Activated T-helper 17 cell treated with anti-CD3 and anti-CD28 coated beads, Interleukin-2, amount 50 U/mL, for 72 hours (primary cell): ENCODE results near the gene ERC2. TPM values are rescaled to one million over a fixed set of nuclear protein-coding genes. Genes with fewer than 3 reads are reported as not detected.
"Not testable (repeated sequence)": the region's sequence is repeated elsewhere in the genome, so short reads cannot be mapped to it uniquely, and the experiment has no call there.

Experiments used
- ATAC-seq: fragments of 150-1000 bp; cut with Tn5 transposase; replicated peaks from 2 replicates; pipeline ENCODE4 v1.10.0; 2021; ENCODE audit warnings: mild to moderate bottlenecking, moderate library complexity
- H3K27ac Mint-ChIP-seq: one replicate; pipeline ENCODE4 v1.8.0; 2022; ENCODE audit warnings: mixed read lengths
- H3K27me3 Mint-ChIP-seq: one replicate; pipeline ENCODE4 v1.8.0; 2022; ENCODE audit warnings: mixed read lengths
- H3K36me3 Mint-ChIP-seq: one replicate; pipeline ENCODE4 v1.8.0; 2022; ENCODE audit warnings: low read depth, mild to moderate bottlenecking, mixed read lengths
- H3K4me1 Mint-ChIP-seq: one replicate; pipeline ENCODE4 v1.8.0; 2022; ENCODE audit warnings: mixed read lengths
- H3K4me3 Mint-ChIP-seq: one replicate; pipeline ENCODE4 v1.8.0; 2022; ENCODE audit warnings: mild to moderate bottlenecking, mixed read lengths
- H3K9me3 Mint-ChIP-seq: one replicate; pipeline ENCODE4 v1.8.0; 2022; ENCODE audit warnings: mixed read lengths
- total RNA-seq, 2 donors: library from RNA; stranded (reverse); gene quantifications; one replicate each; pipeline ENCODE4 v1.2.3, GENCODE V29; 2022

The ERC2 gene
- total RNA-seq, 2 donors from 2014 or later, result not detected

GRCh38 chr3:56094170-56094569 is 374.1 kb downstream of the ERC2 start:
- Mint-ChIP-seq H3K36me3 (no peaks in the 10 kb centered on the region), H3K27ac (no peak overlapping the region), H3K4me3 (no peak overlapping the region), H3K4me1 (no peaks in the 10 kb centered on the region), H3K9me3 (no peaks in the 10 kb centered on the region), H3K27me3 (peaks cover 3% of the 10 kb centered on the region)
- no peak for ATAC-seq

- Mint-ChIP-seq H3K36me3 (no peaks in the 10 kb centered on the region), H3K27me3 (peaks cover 3% of the 10 kb centered on the region), H3K27ac (no peak overlapping the region), H3K4me3 (no peak overlapping the region), H3K4me1 (no peaks in the 10 kb centered on the region), H3K9me3 (peaks cover 3% of the 10 kb centered on the region)
- ATAC-seq, result no peak
Measured at GRCh38 chr3:56089739-56090138, 378.5 kb downstream of the ERC2 start.

GRCh38 chr3:56087451-56088053 is 380.7 kb downstream of the ERC2 start:
- no peaks in the 10 kb centered on the region for H3K36me3 Mint-ChIP-seq
- H3K27ac Mint-ChIP-seq, result no peak overlapping the region
- no peaks in the 10 kb centered on the region for H3K4me1 Mint-ChIP-seq
- H3K4me3 Mint-ChIP-seq, result no peak overlapping the region
- H3K9me3 Mint-ChIP-seq, result peaks cover 3% of the 10 kb centered on the region
- no peaks in the 10 kb centered on the region for H3K27me3 Mint-ChIP-seq
- no peak for ATAC-seq

- Mint-ChIP-seq H3K4me1 (no peaks in the 10 kb centered on the region), H3K9me3 (peaks cover 3% of the 10 kb centered on the region), H3K4me3 (no peak overlapping the region), H3K27ac (no peak overlapping the region), H3K36me3 (no peaks in the 10 kb centered on the region), H3K27me3 (no peaks in the 10 kb centered on the region)
- no peak for ATAC-seq
Measured at GRCh38 chr3:56086355-56086754, 381.9 kb downstream of the ERC2 start.

- Mint-ChIP-seq H3K4me3 (no peak overlapping the region), H3K4me1 (no peaks in the 10 kb centered on the region), H3K9me3 (no peaks in the 10 kb centered on the region), H3K27ac (no peak overlapping the region), H3K27me3 (no peaks in the 10 kb centered on the region), H3K36me3 (no peaks in the 10 kb centered on the region)
- no peak for ATAC-seq
Measured at GRCh38 chr3:56081246-56081645, 387.0 kb downstream of the ERC2 start.

- no peaks in the 10 kb centered on the region for H3K4me1 Mint-ChIP-seq
- ATAC-seq, result no peak
- H3K4me3 Mint-ChIP-seq, result no peak overlapping the region
- peaks cover 3% of the 10 kb centered on the region for H3K27me3 Mint-ChIP-seq
- H3K9me3 Mint-ChIP-seq, result no peaks in the 10 kb centered on the region
- H3K27ac Mint-ChIP-seq, result no peak overlapping the region
- no peaks in the 10 kb centered on the region for H3K36me3 Mint-ChIP-seq
Measured at GRCh38 chr3:56076746-56077145, 391.5 kb downstream of the ERC2 start.

- no peak overlapping the region for H3K27ac Mint-ChIP-seq
- no peak for ATAC-seq
Measured at GRCh38 chr3:56075089-56075488, 393.2 kb downstream of the ERC2 start.

GRCh38 chr3:56069766-56070165 is 398.5 kb downstream of the ERC2 start:
- no peaks in the 10 kb centered on the region for H3K4me1 Mint-ChIP-seq
- H3K4me3 Mint-ChIP-seq, result no peak overlapping the region
- peaks cover 6% of the 10 kb centered on the region for H3K9me3 Mint-ChIP-seq
- peaks cover 9% of the 10 kb centered on the region for H3K27me3 Mint-ChIP-seq
- H3K36me3 Mint-ChIP-seq, result no peaks in the 10 kb centered on the region
- ATAC-seq, result no peak
- H3K27ac Mint-ChIP-seq, result no peak overlapping the region

More at GRCh38 chr3:56075089-56075488, 393.2 kb downstream of the ERC2 start:
- Mint-ChIP-seq H3K36me3 (no peaks in the 10 kb centered on the region), H3K4me1 (no peaks in the 10 kb centered on the region), H3K9me3 (no peaks in the 10 kb centered on the region), H3K27me3 (peaks cover 6% of the 10 kb centered on the region), H3K4me3 (no peak overlapping the region)

GRCh38 chr3:56066405-56066804 is 401.9 kb downstream of the ERC2 start:
- ATAC-seq, H3K4me3 Mint-ChIP-seq, H3K27me3 Mint-ChIP-seq, H3K27ac Mint-ChIP-seq, H3K9me3 Mint-ChIP-seq, H3K4me1 Mint-ChIP-seq, H3K36me3 Mint-ChIP-seq: not testable (repeated sequence)

GRCh38 chr3:56064684-56065083 is 403.6 kb downstream of the ERC2 start:
- no peaks in the 10 kb centered on the region for H3K36me3 Mint-ChIP-seq
- H3K27me3 Mint-ChIP-seq, result peaks cover 3% of the 10 kb centered on the region
- no peak for ATAC-seq
- H3K27ac Mint-ChIP-seq, result no peak overlapping the region
- peaks cover 6% of the 10 kb centered on the region for H3K9me3 Mint-ChIP-seq
- H3K4me3 Mint-ChIP-seq, result no peak overlapping the region
- H3K4me1 Mint-ChIP-seq, result no peaks in the 10 kb centered on the region

- H3K27ac Mint-ChIP-seq, result no peak overlapping the region
Measured at GRCh38 chr3:56061279-56061626, 407.0 kb downstream of the ERC2 start.

GRCh38 chr3:56060521-56061278 is 407.6 kb downstream of the ERC2 start:
- no peaks in the 10 kb centered on the region for H3K27me3 Mint-ChIP-seq
- H3K27ac Mint-ChIP-seq, result no peak overlapping the region
- H3K36me3 Mint-ChIP-seq, result no peaks in the 10 kb centered on the region
- H3K9me3 Mint-ChIP-seq, result no peaks in the 10 kb centered on the region
- no peak for ATAC-seq
- H3K4me3 Mint-ChIP-seq, result no peak overlapping the region
- no peaks in the 10 kb centered on the region for H3K4me1 Mint-ChIP-seq

More at GRCh38 chr3:56061279-56061626, 407.0 kb downstream of the ERC2 start:
- no peaks in the 10 kb centered on the region for H3K36me3 Mint-ChIP-seq
- H3K4me3 Mint-ChIP-seq, result no peak overlapping the region
- no peak for ATAC-seq
- no peaks in the 10 kb centered on the region for H3K9me3 Mint-ChIP-seq
- no peaks in the 10 kb centered on the region for H3K4me1 Mint-ChIP-seq
- no peaks in the 10 kb centered on the region for H3K27me3 Mint-ChIP-seq

- no peak overlapping the region for H3K27ac Mint-ChIP-seq
- H3K36me3 Mint-ChIP-seq, result no peaks in the 10 kb centered on the region
- ATAC-seq, result no peak
- H3K27me3 Mint-ChIP-seq, result no peaks in the 10 kb centered on the region
- H3K4me1 Mint-ChIP-seq, result no peaks in the 10 kb centered on the region
- H3K9me3 Mint-ChIP-seq, result no peaks in the 10 kb centered on the region
- H3K4me3 Mint-ChIP-seq, result no peak overlapping the region
Measured at GRCh38 chr3:56059731-56060130, 408.5 kb downstream of the ERC2 start.

- Mint-ChIP-seq H3K9me3 (peaks cover 3% of the 10 kb centered on the region), H3K27me3 (no peaks in the 10 kb centered on the region), H3K4me1 (no peaks in the 10 kb centered on the region), H3K36me3 (no peaks in the 10 kb centered on the region), H3K4me3 (no peak overlapping the region), H3K27ac (no peak overlapping the region)
- no peak for ATAC-seq
Measured at GRCh38 chr3:56055951-56056350, 412.3 kb downstream of the ERC2 start.

GRCh38 chr3:56055546-56055945 is 412.7 kb downstream of the ERC2 start:
- ATAC-seq, result no peak
- Mint-ChIP-seq H3K4me1 (no peaks in the 10 kb centered on the region), H3K9me3 (peaks cover 3% of the 10 kb centered on the region), H3K27ac (no peak overlapping the region), H3K36me3 (no peaks in the 10 kb centered on the region), H3K4me3 (no peak overlapping the region), H3K27me3 (no peaks in the 10 kb centered on the region)
